Measurements from ENCODE around the gene DOCK4.

Gene DOCK4

GRCh38 chr7:112214883-112215282 is 8.7 kb upstream of the DOCK4 start:
- H3K9ac ChIP-seq (ENCODE audit: low read length) = no peak overlapping the region
- no peaks in the 10 kb centered on the region for H3K9me3 ChIP-seq (ENCODE audit: control insufficient read depth, insufficient read depth, low read depth, low read length)
- H3K4me1 ChIP-seq (ENCODE audit: control insufficient read depth, insufficient read depth, low read length) = peaks cover 20% of the 10 kb centered on the region
- no peaks in the 10 kb centered on the region for H3K27me3 ChIP-seq (ENCODE audit: control insufficient read depth, insufficient read depth, low read length)
- H3K27ac ChIP-seq (ENCODE audit: low read depth, low read length) = peak overlapping the region; percentile 27; the same call in 1 of the 2 replicates
- H3K36me3 ChIP-seq (ENCODE audit: control insufficient read depth, insufficient read depth, low read length) = no peaks in the 10 kb centered on the region
- H3K4me3 ChIP-seq (ENCODE audit: low read depth, low read length) = no peak overlapping the region

GRCh38 chr7:112214268-112214667 is 8.1 kb upstream of the DOCK4 start:
- H3K9ac ChIP-seq (ENCODE audit: low read length) = no peak overlapping the region
- H3K4me3 ChIP-seq (ENCODE audit: low read depth, low read length) = no peak overlapping the region
- no peaks in the 10 kb centered on the region for H3K27me3 ChIP-seq (ENCODE audit: control insufficient read depth, insufficient read depth, low read length)
- peaks cover 20% of the 10 kb centered on the region for H3K4me1 ChIP-seq (ENCODE audit: control insufficient read depth, insufficient read depth, low read length)
- H3K9me3 ChIP-seq (ENCODE audit: control insufficient read depth, insufficient read depth, low read depth, low read length) = no peaks in the 10 kb centered on the region
- no peak overlapping the region for H3K27ac ChIP-seq (ENCODE audit: low read depth, low read length)
- H3K36me3 ChIP-seq (ENCODE audit: control insufficient read depth, insufficient read depth, low read length) = no peaks in the 10 kb centered on the region

GRCh38 chr7:112213735-112214134 is 7.5 kb upstream of the DOCK4 start:
- no peaks in the 10 kb centered on the region for H3K27me3 ChIP-seq (ENCODE audit: control insufficient read depth, insufficient read depth, low read length)
- no peak overlapping the region for H3K9ac ChIP-seq (ENCODE audit: low read length)
- H3K27ac ChIP-seq (ENCODE audit: low read depth, low read length) = no peak overlapping the region
- H3K9me3 ChIP-seq (ENCODE audit: control insufficient read depth, insufficient read depth, low read depth, low read length) = no peaks in the 10 kb centered on the region
- no peak overlapping the region for H3K4me3 ChIP-seq (ENCODE audit: low read depth, low read length)
- no peaks in the 10 kb centered on the region for H3K36me3 ChIP-seq (ENCODE audit: control insufficient read depth, insufficient read depth, low read length)
- H3K4me1 ChIP-seq (ENCODE audit: control insufficient read depth, insufficient read depth, low read length) = peaks cover 20% of the 10 kb centered on the region

GRCh38 chr7:112212571-112212970 is 6.4 kb upstream of the DOCK4 start:
- peaks cover 20% of the 10 kb centered on the region for H3K4me1 ChIP-seq (ENCODE audit: control insufficient read depth, insufficient read depth, low read length)
- no peak overlapping the region for H3K9ac ChIP-seq (ENCODE audit: low read length)
- no peak overlapping the region for H3K4me3 ChIP-seq (ENCODE audit: low read depth, low read length)
- no peaks in the 10 kb centered on the region for H3K9me3 ChIP-seq (ENCODE audit: control insufficient read depth, insufficient read depth, low read depth, low read length)
- H3K27ac ChIP-seq (ENCODE audit: low read depth, low read length) = no peak overlapping the region
- no peaks in the 10 kb centered on the region for H3K36me3 ChIP-seq (ENCODE audit: control insufficient read depth, insufficient read depth, low read length)
- H3K27me3 ChIP-seq (ENCODE audit: control insufficient read depth, insufficient read depth, low read length) = no peaks in the 10 kb centered on the region

GRCh38 chr7:112211348-112211907 is 5.2 kb upstream of the DOCK4 start:
- Histone ChIP-seq H3K9ac (ENCODE audit: low read length) (no peak overlapping the region), H3K4me3 (ENCODE audit: low read depth, low read length) (no peak overlapping the region), H3K4me1 (ENCODE audit: control insufficient read depth, insufficient read depth, low read length) (peaks cover 20% of the 10 kb centered on the region), H3K27ac (ENCODE audit: low read depth, low read length) (no peak overlapping the region), H3K9me3 (ENCODE audit: control insufficient read depth, insufficient read depth, low read depth, low read length) (no peaks in the 10 kb centered on the region), H3K27me3 (ENCODE audit: control insufficient read depth, insufficient read depth, low read length) (no peaks in the 10 kb centered on the region), H3K36me3 (ENCODE audit: control insufficient read depth, insufficient read depth, low read length) (no peaks in the 10 kb centered on the region)

GRCh38 chr7:112207765-112208164 is 1.6 kb upstream of the DOCK4 start:
- H3K9ac ChIP-seq (ENCODE audit: low read length) = no peak overlapping the region
- H3K9me3 ChIP-seq (ENCODE audit: control insufficient read depth, insufficient read depth, low read depth, low read length) = no peaks in the 10 kb centered on the region
- H3K27me3 ChIP-seq (ENCODE audit: control insufficient read depth, insufficient read depth, low read length) = no peaks in the 10 kb centered on the region
- peaks cover 23% of the 10 kb centered on the region for H3K4me1 ChIP-seq (ENCODE audit: control insufficient read depth, insufficient read depth, low read length)
- H3K36me3 ChIP-seq (ENCODE audit: control insufficient read depth, insufficient read depth, low read length) = no peaks in the 10 kb centered on the region
- no peak overlapping the region for H3K27ac ChIP-seq (ENCODE audit: low read depth, low read length)
- H3K4me3 ChIP-seq (ENCODE audit: low read depth, low read length) = peak overlapping the region; percentile 90

GRCh38 chr7:112206991-112207592 is 893 bp upstream of the DOCK4 start:
- Histone ChIP-seq H3K36me3 (ENCODE audit: control insufficient read depth, insufficient read depth, low read length) (no peaks in the 10 kb centered on the region), H3K9me3 (ENCODE audit: control insufficient read depth, insufficient read depth, low read depth, low read length) (no peaks in the 10 kb centered on the region), H3K27me3 (ENCODE audit: control insufficient read depth, insufficient read depth, low read length) (no peaks in the 10 kb centered on the region), H3K4me1 (ENCODE audit: control insufficient read depth, insufficient read depth, low read length) (peaks cover 24% of the 10 kb centered on the region), H3K9ac (ENCODE audit: low read length) (peak overlapping the region; percentile 82), H3K4me3 (ENCODE audit: low read depth, low read length) (peak overlapping the region; percentile 90), H3K27ac (ENCODE audit: low read depth, low read length) (peak overlapping the region; percentile 71; the same call in 1 of the 2 replicates)

GRCh38 chr7:112205343-112206237 is 609 bp downstream of the DOCK4 start:
- Histone ChIP-seq H3K27me3 (ENCODE audit: control insufficient read depth, insufficient read depth, low read length) (no peaks in the 10 kb centered on the region), H3K4me3 (ENCODE audit: low read depth, low read length) (peak overlapping the region; percentile 90), H3K9ac (ENCODE audit: low read length) (peak overlapping the region; percentile 85), H3K36me3 (ENCODE audit: control insufficient read depth, insufficient read depth, low read length) (no peaks in the 10 kb centered on the region), H3K9me3 (ENCODE audit: control insufficient read depth, insufficient read depth, low read depth, low read length) (no peaks in the 10 kb centered on the region), H3K4me1 (ENCODE audit: control insufficient read depth, insufficient read depth, low read length) (peaks cover 16% of the 10 kb centered on the region), H3K27ac (ENCODE audit: low read depth, low read length) (peak overlapping the region; percentile 32; the same call in 1 of the 2 replicates)

- H3K9me3 ChIP-seq (ENCODE audit: control insufficient read depth, insufficient read depth, low read depth, low read length) = no peaks in the 10 kb centered on the region
- H3K9ac ChIP-seq (ENCODE audit: low read length) = peak overlapping the region; percentile 85
- H3K4me1 ChIP-seq (ENCODE audit: control insufficient read depth, insufficient read depth, low read length) = peaks cover 16% of the 10 kb centered on the region
- no peaks in the 10 kb centered on the region for H3K27me3 ChIP-seq (ENCODE audit: control insufficient read depth, insufficient read depth, low read length)
- peak overlapping the region; percentile 90 for H3K4me3 ChIP-seq (ENCODE audit: low read depth, low read length)
- no peak overlapping the region for H3K27ac ChIP-seq (ENCODE audit: low read depth, low read length)
- H3K36me3 ChIP-seq (ENCODE audit: control insufficient read depth, insufficient read depth, low read length) = no peaks in the 10 kb centered on the region
These were observed 1.5 kb downstream of the DOCK4 start for GRCh38 chr7:112204499-112205342.

- peak overlapping the region; percentile 90; the same call in 1 of the 2 replicates for H3K4me3 ChIP-seq (ENCODE audit: low read depth, low read length)
- H3K9ac ChIP-seq (ENCODE audit: low read length) = no peak overlapping the region
- no peak overlapping the region for H3K27ac ChIP-seq (ENCODE audit: low read depth, low read length)
These were observed 2.8 kb downstream of the DOCK4 start for GRCh38 chr7:112203365-112203739.

More at GRCh38 chr7:112203365-112203739, 2.8 kb downstream of the DOCK4 start:
- Histone ChIP-seq H3K27me3 (ENCODE audit: control insufficient read depth, insufficient read depth, low read length) (no peaks in the 10 kb centered on the region), H3K4me1 (ENCODE audit: control insufficient read depth, insufficient read depth, low read length) (peaks cover 16% of the 10 kb centered on the region), H3K36me3 (ENCODE audit: control insufficient read depth, insufficient read depth, low read length) (no peaks in the 10 kb centered on the region), H3K9me3 (ENCODE audit: control insufficient read depth, insufficient read depth, low read depth, low read length) (no peaks in the 10 kb centered on the region)
